IMR-90 (cell line): Measurements from ENCODE around the gene PIP5K1C.

Experiments
- POLR2A ChIP-seq: IDR thresholded peaks from 2 replicates; pipeline ENCODE4 v1.6.1; 2012; ENCODE audit warnings: mild to moderate bottlenecking, low read depth, low read length
- TF ChIP-seq, protein P1 (sequence below): conservative IDR thresholded peaks from 2 replicates; pipeline ENCODE4 v1.5.1; 2012; ENCODE audit warnings: mild to moderate bottlenecking, low read depth, low read length, improper control_type of control experiment

DNA sequence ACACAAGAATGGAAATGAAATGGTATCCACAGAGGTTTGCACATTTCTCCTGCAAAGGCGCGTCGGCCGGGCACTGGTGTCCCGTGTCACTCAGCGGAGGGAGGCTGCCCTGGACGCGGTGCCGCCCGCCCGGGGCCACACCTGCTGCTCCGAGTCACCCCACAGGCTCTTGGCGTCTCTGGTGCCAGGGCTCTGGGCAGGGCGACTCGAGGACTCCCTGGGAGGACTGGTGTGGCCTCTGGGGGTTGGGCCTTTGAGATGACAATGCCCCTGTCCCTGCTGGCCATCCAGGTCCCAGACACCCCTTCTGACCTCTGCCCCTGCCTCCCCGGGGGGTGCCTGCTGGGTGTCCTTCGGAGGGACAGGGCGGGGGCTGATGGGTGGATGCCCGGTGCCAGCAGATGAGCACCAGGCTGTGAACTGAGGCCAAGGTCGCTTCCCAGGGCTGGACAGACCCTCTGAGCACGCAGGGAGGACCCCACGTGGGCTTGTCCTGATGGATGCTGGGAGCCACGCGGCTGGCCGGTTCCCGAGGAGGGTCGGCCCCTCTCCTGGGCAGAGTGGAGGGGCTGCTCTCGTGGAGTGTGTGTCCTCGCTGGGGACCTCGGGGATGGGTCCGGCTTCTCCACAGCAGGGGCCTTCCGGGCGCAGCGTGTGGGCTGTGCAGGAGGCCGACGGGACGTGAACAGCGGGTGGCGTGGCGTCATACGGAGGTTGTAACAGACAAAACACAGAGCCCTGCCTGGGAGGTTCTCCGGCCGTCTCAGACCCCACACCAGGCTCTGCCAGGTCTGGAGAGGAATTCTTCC, 69.0 kb downstream of the PIP5K1C start:
- TF ChIP-seq, protein P1, sequence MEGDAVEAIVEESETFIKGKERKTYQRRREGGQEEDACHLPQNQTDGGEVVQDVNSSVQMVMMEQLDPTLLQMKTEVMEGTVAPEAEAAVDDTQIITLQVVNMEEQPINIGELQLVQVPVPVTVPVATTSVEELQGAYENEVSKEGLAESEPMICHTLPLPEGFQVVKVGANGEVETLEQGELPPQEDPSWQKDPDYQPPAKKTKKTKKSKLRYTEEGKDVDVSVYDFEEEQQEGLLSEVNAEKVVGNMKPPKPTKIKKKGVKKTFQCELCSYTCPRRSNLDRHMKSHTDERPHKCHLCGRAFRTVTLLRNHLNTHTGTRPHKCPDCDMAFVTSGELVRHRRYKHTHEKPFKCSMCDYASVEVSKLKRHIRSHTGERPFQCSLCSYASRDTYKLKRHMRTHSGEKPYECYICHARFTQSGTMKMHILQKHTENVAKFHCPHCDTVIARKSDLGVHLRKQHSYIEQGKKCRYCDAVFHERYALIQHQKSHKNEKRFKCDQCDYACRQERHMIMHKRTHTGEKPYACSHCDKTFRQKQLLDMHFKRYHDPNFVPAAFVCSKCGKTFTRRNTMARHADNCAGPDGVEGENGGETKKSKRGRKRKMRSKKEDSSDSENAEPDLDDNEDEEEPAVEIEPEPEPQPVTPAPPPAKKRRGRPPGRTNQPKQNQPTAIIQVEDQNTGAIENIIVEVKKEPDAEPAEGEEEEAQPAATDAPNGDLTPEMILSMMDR: no peak
- no peak for TF ChIP-seq POLR2A
